ENCODE data around the gene MIXL1. TPM values are rescaled to one million over a fixed set of nuclear protein-coding genes. Genes with fewer than 3 reads are reported as not detected.
A peak's percentile ranks its signal among the peaks of the same experiment; 100 is the strongest.
"Not testable (repeated sequence)": the region's sequence is repeated elsewhere in the genome, so short reads cannot be mapped to it uniquely, and the experiment has no call there.

Gene MIXL1
- total RNA-seq, 2 experiments from 2014 or later: 0.16 TPM; not detected in 1

DNA sequence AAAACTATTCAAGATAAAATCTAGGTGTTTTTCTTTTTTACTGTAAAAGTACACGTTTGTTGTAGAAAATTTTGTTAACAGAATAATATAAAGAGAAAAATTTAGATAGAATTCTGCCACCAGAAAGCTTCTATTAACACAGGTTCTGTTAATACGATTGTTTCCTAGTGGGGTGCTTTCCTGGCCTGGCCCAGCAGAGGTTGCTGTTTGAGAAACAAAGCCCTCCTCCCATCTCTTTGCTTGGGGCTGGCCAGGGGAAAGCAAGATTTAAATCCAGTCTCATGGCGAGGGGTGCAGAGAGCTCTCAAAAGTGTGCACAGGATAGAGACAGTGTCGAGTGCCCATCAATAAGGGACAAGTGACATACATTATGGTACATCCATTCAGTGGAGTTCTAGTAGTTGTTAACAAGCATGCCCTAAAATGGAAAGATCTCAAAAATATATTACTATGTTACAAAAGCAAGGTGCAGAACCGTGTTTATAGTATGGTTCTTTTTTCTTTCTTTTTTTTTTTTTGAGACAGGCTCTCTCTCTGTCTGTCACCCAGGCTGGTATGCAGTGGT, 22.4 kb upstream of the MIXL1 start:
- TF ChIP-seq, protein P1, sequence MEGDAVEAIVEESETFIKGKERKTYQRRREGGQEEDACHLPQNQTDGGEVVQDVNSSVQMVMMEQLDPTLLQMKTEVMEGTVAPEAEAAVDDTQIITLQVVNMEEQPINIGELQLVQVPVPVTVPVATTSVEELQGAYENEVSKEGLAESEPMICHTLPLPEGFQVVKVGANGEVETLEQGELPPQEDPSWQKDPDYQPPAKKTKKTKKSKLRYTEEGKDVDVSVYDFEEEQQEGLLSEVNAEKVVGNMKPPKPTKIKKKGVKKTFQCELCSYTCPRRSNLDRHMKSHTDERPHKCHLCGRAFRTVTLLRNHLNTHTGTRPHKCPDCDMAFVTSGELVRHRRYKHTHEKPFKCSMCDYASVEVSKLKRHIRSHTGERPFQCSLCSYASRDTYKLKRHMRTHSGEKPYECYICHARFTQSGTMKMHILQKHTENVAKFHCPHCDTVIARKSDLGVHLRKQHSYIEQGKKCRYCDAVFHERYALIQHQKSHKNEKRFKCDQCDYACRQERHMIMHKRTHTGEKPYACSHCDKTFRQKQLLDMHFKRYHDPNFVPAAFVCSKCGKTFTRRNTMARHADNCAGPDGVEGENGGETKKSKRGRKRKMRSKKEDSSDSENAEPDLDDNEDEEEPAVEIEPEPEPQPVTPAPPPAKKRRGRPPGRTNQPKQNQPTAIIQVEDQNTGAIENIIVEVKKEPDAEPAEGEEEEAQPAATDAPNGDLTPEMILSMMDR (IDR thresholded peaks at IDR 0.05): no peak
- intact Hi-C loops (cut with micrococcal nuclease): no loop called here
- no peak for ATAC-seq
- ChIA-PET POLR2A (interaction anchor here (0.9 to 1.2 kb wide), 3 partner anchors 35 to 138 kb away, joined by 3 to 4 read pairs (median 4); no protein-coding TSS in a partner anchor), CTCF (interaction anchor here (0.8 to 9.9 kb wide), 7 partner anchors 10 to 132 kb away, joined by 3 to 175 read pairs (median 4); no protein-coding TSS in a partner anchor)
- Mint-ChIP-seq H3K4me3 (no peak overlapping the region), H3K9me3 (no peaks in the 10 kb centered on the region), H3K4me1 (ENCODE audit: low read depth) (peaks cover 2% of the 10 kb centered on the region), H3K27ac (no peak overlapping the region), H3K27me3 (peaks cover 4% of the 10 kb centered on the region), H3K36me3 (ENCODE audit: low read depth) (no peaks in the 10 kb centered on the region)
- peak; percentile 23 for DNase-seq

DNA sequence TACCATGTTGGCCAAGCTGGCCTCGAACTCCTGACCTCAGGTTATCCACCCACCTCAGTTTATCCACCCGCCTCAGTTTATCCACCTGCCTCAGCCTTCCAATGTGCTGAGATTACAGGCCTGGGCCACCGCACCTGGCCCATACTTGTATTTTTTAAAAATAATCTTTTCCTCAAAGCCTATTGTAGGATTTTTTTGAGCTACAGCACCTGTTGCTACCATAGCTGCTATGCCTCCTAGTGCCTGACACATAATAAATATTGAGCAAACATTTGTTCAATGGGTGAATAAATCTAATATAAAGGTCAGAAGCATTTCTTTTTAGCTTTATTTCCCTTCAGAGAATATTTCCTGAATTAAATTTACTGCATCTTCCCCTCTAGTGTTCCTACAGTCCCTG, 21.2 kb upstream of the MIXL1 start:
- intact Hi-C loops (cut with micrococcal nuclease): no loop called here
- CTCF ChIA-PET: interaction anchor here (0.6 to 9.9 kb wide), 4 partner anchors 20 to 137 kb away, joined by 3 to 175 read pairs (median 3); no protein-coding TSS in a partner anchor
- no peaks in the 10 kb centered on the region for H3K9me3 Mint-ChIP-seq
- POLR2A ChIA-PET: interaction anchor here (0.6 kb wide), 1 partner anchor 644 kb away, joined by 5 read pairs; no protein-coding TSS in a partner anchor
- H3K36me3 Mint-ChIP-seq (ENCODE audit: low read depth): no peaks in the 10 kb centered on the region
- H3K27ac Mint-ChIP-seq: no peak overlapping the region
- H3K4me3 Mint-ChIP-seq: no peak overlapping the region
- ATAC-seq: no peak
- DNase-seq: no peak
- H3K27me3 Mint-ChIP-seq: peaks cover 4% of the 10 kb centered on the region
- H3K4me1 Mint-ChIP-seq (ENCODE audit: low read depth): no peaks in the 10 kb centered on the region
- TF ChIP-seq, protein P1 (IDR thresholded peaks at IDR 0.05): no peak

DNA sequence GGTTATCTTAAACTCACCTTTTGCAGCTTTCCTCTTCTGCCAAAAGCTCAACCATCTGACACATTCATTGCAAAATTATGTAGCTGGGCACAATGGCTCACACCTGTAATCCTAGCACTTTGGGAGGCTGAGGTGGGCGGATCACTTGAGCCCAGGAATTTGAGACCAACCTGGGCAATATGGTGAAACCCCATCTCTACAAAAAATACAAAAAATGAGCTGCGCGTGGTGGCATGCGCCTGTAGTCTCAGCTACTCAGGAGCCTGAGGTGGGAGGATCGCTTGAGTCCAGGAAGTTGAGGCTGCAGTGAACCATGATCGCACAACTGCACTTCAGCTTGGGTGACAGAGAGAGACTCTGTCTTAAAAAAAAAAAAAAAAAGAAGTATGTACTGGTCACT, 20.8 kb upstream of the MIXL1 start:
- H3K36me3 Mint-ChIP-seq (ENCODE audit: low read depth); H3K4me3 Mint-ChIP-seq; H3K27ac Mint-ChIP-seq; H3K27me3 Mint-ChIP-seq; ATAC-seq; DNase-seq; H3K9me3 Mint-ChIP-seq; H3K4me1 Mint-ChIP-seq (ENCODE audit: low read depth); intact Hi-C loops (cut with micrococcal nuclease): not testable (repeated sequence)
- ChIA-PET CTCF (interaction anchor here (0.6 to 9.9 kb wide), 4 partner anchors 19 to 137 kb away, joined by 3 to 175 read pairs (median 3); no protein-coding TSS in a partner anchor), POLR2A (interaction anchor here (0.6 kb wide), 1 partner anchor 645 kb away, joined by 5 read pairs; no protein-coding TSS in a partner anchor)

DNA sequence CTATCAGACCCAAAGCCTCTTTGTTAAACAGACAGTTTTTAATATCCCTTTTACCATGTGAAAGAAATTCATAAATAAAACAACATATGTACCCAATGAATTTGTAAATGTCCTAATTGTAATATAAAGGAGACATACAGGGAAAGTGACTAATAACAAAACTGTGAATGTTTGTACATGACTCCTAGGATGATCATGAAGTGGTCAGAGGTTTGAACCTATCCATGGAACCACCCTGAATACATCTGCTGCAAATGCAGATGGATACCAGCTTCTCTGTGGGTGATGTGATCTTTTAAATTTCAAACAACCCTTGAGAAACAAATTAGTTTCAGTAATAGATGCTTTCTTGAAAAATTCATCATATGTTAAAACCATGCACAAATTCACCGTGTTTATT, 20.2 kb upstream of the MIXL1 start:
- intact Hi-C loops (cut with micrococcal nuclease): no loop called here
- TF ChIP-seq, protein P1 (IDR thresholded peaks at IDR 0.05): no peak
- DNase-seq: no peak
- Mint-ChIP-seq H3K27me3 (peaks cover 4% of the 10 kb centered on the region), H3K9me3 (no peaks in the 10 kb centered on the region), H3K27ac (no peak overlapping the region), H3K4me3 (no peak overlapping the region), H3K36me3 (ENCODE audit: low read depth) (no peaks in the 10 kb centered on the region), H3K4me1 (ENCODE audit: low read depth) (no peaks in the 10 kb centered on the region)
- POLR2A ChIA-PET: no interaction called here
- ATAC-seq: no peak
- CTCF ChIA-PET: interaction anchor here (9.9 kb wide), 1 partner anchor 79 kb away, joined by 175 read pairs; no protein-coding TSS in a partner anchor

DNA sequence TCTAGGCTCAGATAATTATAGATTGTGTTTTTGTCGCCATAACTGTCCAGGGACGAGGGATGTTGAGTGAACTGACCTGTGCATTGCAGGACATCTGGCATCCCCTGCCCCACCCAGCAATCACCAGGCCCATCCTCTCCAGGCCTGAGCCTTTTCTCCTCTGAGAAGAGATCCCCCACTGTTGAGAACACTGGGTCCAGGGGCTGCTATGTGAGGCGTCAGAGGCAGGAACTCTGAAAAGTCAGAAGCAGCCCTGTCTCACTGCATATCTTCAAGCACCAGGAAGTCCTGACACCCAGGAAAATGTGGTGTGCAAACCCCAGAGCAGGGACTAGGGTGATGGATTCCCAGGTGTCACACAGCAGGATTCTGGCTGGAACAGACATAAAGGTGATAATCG, 19.8 kb upstream of the MIXL1 start:
- intact Hi-C loops (cut with micrococcal nuclease): no loop called here
- Mint-ChIP-seq H3K27ac (no peak overlapping the region), H3K4me3 (no peak overlapping the region), H3K9me3 (no peaks in the 10 kb centered on the region), H3K4me1 (ENCODE audit: low read depth) (no peaks in the 10 kb centered on the region), H3K27me3 (peaks cover 4% of the 10 kb centered on the region), H3K36me3 (ENCODE audit: low read depth) (no peaks in the 10 kb centered on the region)
- ChIA-PET POLR2A (no interaction called here), CTCF (no interaction called here)
- TF ChIP-seq, protein P1 (IDR thresholded peaks at IDR 0.05): no peak
- ATAC-seq (no peak), DNase-seq (no peak)

Data from activated CD8-positive, alpha-beta T cell treated with anti-CD3 and anti-CD28 coated beads for 36 hours (primary cell).